Karpas-422 (cell line): Measurements from ENCODE around the gene IMP3. TPM values are rescaled to one million over a fixed set of nuclear protein-coding genes. Genes with fewer than 3 reads are reported as not detected.

Experiments used
- DNase-seq: peaks from one replicate; pipeline ENCODE4 v3.0.0-alpha.2; 2015
- H2AFZ ChIP-seq: fragments of 200-600 bp; sonication (generic); 2 replicates; pipeline ENCODE4 v1.6.1; 2014; ENCODE audit warnings: antibody characterized with exemption, low read length, mixed read lengths
- H3K27ac ChIP-seq: fragments of 200-600 bp; sonication (generic); 2 replicates; pipeline ENCODE4 v1.5.1; 2014; ENCODE audit warnings: mild to moderate bottlenecking, low read length, moderate library complexity
- H3K27me3 ChIP-seq: fragments of 200-600 bp; sonication (generic); 2 replicates; pipeline ENCODE4 v1.6.1; 2014; ENCODE audit warnings: low read length, mixed read lengths
- H3K36me3 ChIP-seq: fragments of 200-600 bp; sonication (generic); 2 replicates; pipeline ENCODE4 v1.6.1; 2014; ENCODE audit warnings: low read length, mixed read lengths; ENCODE audit not compliant: insufficient read depth
- H3K4me1 ChIP-seq: fragments of 200-600 bp; sonication (generic); 2 replicates; pipeline ENCODE4 v1.6.1; 2014; ENCODE audit warnings: mild to moderate bottlenecking, low read length, mixed read lengths
- H3K4me2 ChIP-seq: fragments of 200-600 bp; sonication (generic); 2 replicates; pipeline ENCODE4 v1.6.1; 2014; ENCODE audit warnings: low read length, low read depth, mild to moderate bottlenecking; ENCODE audit not compliant: poor library complexity, severe bottlenecking
- H3K4me3 ChIP-seq: fragments of 200-600 bp; sonication (generic); 2 replicates; pipeline ENCODE4 v1.5.1; 2014; ENCODE audit warnings: mild to moderate bottlenecking, antibody characterized with exemption, low read length, mixed read lengths
- H3K79me2 ChIP-seq: fragments of 200-600 bp; sonication (generic); 2 replicates; pipeline ENCODE4 v1.6.1; 2014; ENCODE audit warnings: mild to moderate bottlenecking, low read length, mixed read lengths
- H3K9ac ChIP-seq: fragments of 200-600 bp; sonication (generic); 2 replicates; pipeline ENCODE4 v1.6.0; 2014; ENCODE audit warnings: low read length
- H3K9me2 ChIP-seq: fragments of 200-600 bp; sonication (generic), shearing (Covaris generic); replicated peaks from 2 replicates; pipeline ENCODE4 v1.6.0; 2014; ENCODE audit warnings: mild to moderate bottlenecking, low read length, moderate library complexity; ENCODE audit not compliant: insufficient read depth
- H3K9me3 ChIP-seq: fragments of 300-700, 200-600 bp; sonication (generic); 2 replicates; pipeline ENCODE4 v1.6.1; 2014; ENCODE audit warnings: low read length, mixed read lengths
- H4K20me1 ChIP-seq: fragments of 200-600 bp; sonication (generic); 2 replicates; pipeline ENCODE4 v1.6.1; 2014; ENCODE audit warnings: mild to moderate bottlenecking, antibody characterized with exemption, low read length, low read depth; ENCODE audit not compliant: insufficient read depth
- total RNA-seq: library from RNA; depleted of rRNA; stranded (reverse); fragments of >200 nt; shearing (Covaris generic); gene quantifications from 2 replicates; pipeline ENCODE4 v1.2.3, GENCODE V29; 2014; ENCODE audit warnings: low replicate concordance

IMP3 gene
- total RNA-seq, 1 experiment from 2014 or later: 82.7 TPM

GRCh38 chr15:75599401-75599800 lies 40.6 kb downstream of the IMP3 start:
- Histone ChIP-seq H3K4me2 (no peak overlapping the region), H3K9ac (no peak overlapping the region), H3K4me1 (no peaks in the 10 kb centered on the region), H3K27ac (no peak overlapping the region), H2AFZ (no peak overlapping the region), H3K79me2 (no peaks in the 10 kb centered on the region), H4K20me1 (no peaks in the 10 kb centered on the region), H3K9me2 (no peaks in the 10 kb centered on the region), H3K36me3 (peaks cover 29% of the 10 kb centered on the region), H3K4me3 (no peak overlapping the region), H3K27me3 (no peaks in the 10 kb centered on the region), H3K9me3 (no peaks in the 10 kb centered on the region)
- no peak for DNase-seq

- peaks cover 29% of the 10 kb centered on the region for H3K36me3 ChIP-seq
- DNase-seq: no peak
- no peak overlapping the region for H3K27ac ChIP-seq
- H3K27me3 ChIP-seq: no peaks in the 10 kb centered on the region
- no peaks in the 10 kb centered on the region for H3K9me2 ChIP-seq
- H3K4me1 ChIP-seq: no peaks in the 10 kb centered on the region
- H3K4me2 ChIP-seq: no peak overlapping the region
- no peaks in the 10 kb centered on the region for H3K79me2 ChIP-seq
- no peaks in the 10 kb centered on the region for H4K20me1 ChIP-seq
- no peaks in the 10 kb centered on the region for H3K9me3 ChIP-seq
- H3K4me3 ChIP-seq: no peak overlapping the region
- no peak overlapping the region for H2AFZ ChIP-seq
- no peak overlapping the region for H3K9ac ChIP-seq
Observed at GRCh38 chr15:75598361-75598760, 41.7 kb downstream of the IMP3 start.

- H3K4me3 ChIP-seq: no peak overlapping the region
- no peaks in the 10 kb centered on the region for H3K27me3 ChIP-seq
- H3K36me3 ChIP-seq: peaks cover 29% of the 10 kb centered on the region
- no peak overlapping the region for H3K4me2 ChIP-seq
- H3K9me2 ChIP-seq: no peaks in the 10 kb centered on the region
- no peaks in the 10 kb centered on the region for H4K20me1 ChIP-seq
- no peaks in the 10 kb centered on the region for H3K4me1 ChIP-seq
- no peaks in the 10 kb centered on the region for H3K79me2 ChIP-seq
- no peak overlapping the region for H2AFZ ChIP-seq
- no peak overlapping the region for H3K27ac ChIP-seq
- H3K9me3 ChIP-seq: no peaks in the 10 kb centered on the region
- H3K9ac ChIP-seq: no peak overlapping the region
- DNase-seq: peak; percentile 76
Observed at GRCh38 chr15:75597667-75598341, 42.2 kb downstream of the IMP3 start.

- H3K4me3 ChIP-seq: no peak overlapping the region
- no peaks in the 10 kb centered on the region for H3K4me1 ChIP-seq
- peaks cover 29% of the 10 kb centered on the region for H3K36me3 ChIP-seq
- no peak overlapping the region for H3K9ac ChIP-seq
- H2AFZ ChIP-seq: no peak overlapping the region
- no peaks in the 10 kb centered on the region for H3K9me2 ChIP-seq
- no peak for DNase-seq
- no peaks in the 10 kb centered on the region for H3K9me3 ChIP-seq
- no peaks in the 10 kb centered on the region for H3K79me2 ChIP-seq
- H4K20me1 ChIP-seq: no peaks in the 10 kb centered on the region
- no peak overlapping the region for H3K4me2 ChIP-seq
- H3K27me3 ChIP-seq: no peaks in the 10 kb centered on the region
- H3K27ac ChIP-seq: no peak overlapping the region
Observed at GRCh38 chr15:75596703-75597345, 43.2 kb downstream of the IMP3 start.

- Histone ChIP-seq H3K27ac (no peak overlapping the region), H3K4me1 (no peaks in the 10 kb centered on the region), H3K36me3 (peaks cover 24% of the 10 kb centered on the region), H3K4me2 (no peak overlapping the region), H3K27me3 (no peaks in the 10 kb centered on the region), H3K79me2 (no peaks in the 10 kb centered on the region), H3K9me3 (no peaks in the 10 kb centered on the region), H3K9me2 (no peaks in the 10 kb centered on the region), H3K4me3 (no peak overlapping the region), H4K20me1 (no peaks in the 10 kb centered on the region), H3K9ac (no peak overlapping the region), H2AFZ (no peak overlapping the region)
- no peak for DNase-seq
Observed at GRCh38 chr15:75594276-75594675, 45.7 kb downstream of the IMP3 start.

- H4K20me1 ChIP-seq: no peaks in the 10 kb centered on the region
- H3K27me3 ChIP-seq: no peaks in the 10 kb centered on the region
- no peaks in the 10 kb centered on the region for H3K4me1 ChIP-seq
- H3K9me3 ChIP-seq: no peaks in the 10 kb centered on the region
- H3K4me3 ChIP-seq: no peak overlapping the region
- H3K4me2 ChIP-seq: no peak overlapping the region
- no peak overlapping the region for H3K27ac ChIP-seq
- H3K9me2 ChIP-seq: no peaks in the 10 kb centered on the region
- H3K36me3 ChIP-seq: peaks cover 5% of the 10 kb centered on the region; the same call in 1 of the 2 replicates
- H3K79me2 ChIP-seq: no peaks in the 10 kb centered on the region
- no peak overlapping the region for H2AFZ ChIP-seq
- DNase-seq: no peak
- H3K9ac ChIP-seq: no peak overlapping the region
Observed at GRCh38 chr15:75591655-75592364, 48.2 kb downstream of the IMP3 start.

- Histone ChIP-seq H3K36me3 (no peaks in the 10 kb centered on the region), H3K4me1 (no peaks in the 10 kb centered on the region), H3K27ac (no peak overlapping the region), H4K20me1 (no peaks in the 10 kb centered on the region), H3K9ac (no peak overlapping the region), H3K27me3 (no peaks in the 10 kb centered on the region), H3K79me2 (no peaks in the 10 kb centered on the region), H3K9me3 (no peaks in the 10 kb centered on the region), H3K4me3 (no peak overlapping the region), H3K9me2 (no peaks in the 10 kb centered on the region), H3K4me2 (no peak overlapping the region), H2AFZ (no peak overlapping the region)
- DNase-seq: no peak
Observed at GRCh38 chr15:75590239-75590638, 49.8 kb downstream of the IMP3 start.
